HEK293 (cell line): ENCODE data around the gene RP2.

Experiments
- KLF9 ChIP-seq: fragments of 450-650 bp; formaldehyde crosslinking; IDR thresholded peaks from 2 replicates; pipeline ENCODE4 v1.5.1; 2016; ENCODE audit warnings: missing biosample characterization, missing genetic modification characterization, low read depth
- OVOL3 ChIP-seq: fragments of 450-650 bp; formaldehyde crosslinking; IDR thresholded peaks from 2 replicates; pipeline ENCODE4 v1.5.1; 2016; ENCODE audit warnings: missing biosample characterization, missing genetic modification characterization
- TRIM28 ChIP-seq: IDR thresholded peaks from 2 replicates; pipeline ENCODE4 v1.6.1; 2011; ENCODE audit warnings: low read length, control low read depth, borderline replicate concordance
- YY1 ChIP-seq: fragments of 450-650 bp; formaldehyde crosslinking; IDR thresholded peaks from 2 replicates; pipeline ENCODE4 v1.5.1; 2018; ENCODE audit warnings: missing biosample characterization, missing genetic modification characterization
- ZFP37 ChIP-seq: fragments of 450-650 bp; formaldehyde crosslinking; IDR thresholded peaks from 2 replicates; pipeline ENCODE4 v1.5.1; 2016; ENCODE audit warnings: missing biosample characterization, missing genetic modification characterization
- ZIC2 ChIP-seq: fragments of 450-650 bp; formaldehyde crosslinking; IDR thresholded peaks from 2 replicates; pipeline ENCODE4 v1.5.1; 2016; ENCODE audit warnings: missing biosample characterization, missing genetic modification characterization
- ZNF114 ChIP-seq: fragments of 450-650 bp; formaldehyde crosslinking; IDR thresholded peaks from 2 replicates; pipeline ENCODE4 v1.5.0; 2017; ENCODE audit warnings: missing biosample characterization, missing genetic modification characterization
- ZNF24 ChIP-seq: fragments of 450-650 bp; formaldehyde crosslinking; IDR thresholded peaks from 2 replicates; pipeline ENCODE4 v1.5.1; 2016; ENCODE audit warnings: missing biosample characterization, missing genetic modification characterization
- ZNF274 ChIP-seq, 2 experiments: fragments of 200-500 bp in 1 of 2; fragments of 450-650 bp in 1 of 2; sonication (Bioruptor generic) in 1 of 2; formaldehyde crosslinking in 1 of 2; IDR thresholded peaks; 2 replicates each; pipeline versions ENCODE4 v1.5.1 to v1.6.1; 2014 to 2016; ENCODE audit warnings: borderline replicate concordance in 1 of 2, inconsistent platforms in 1 of 2, low read length in 1 of 2, missing biosample characterization in 1 of 2, missing genetic modification characterization in 1 of 2
- ZNF600 ChIP-seq: fragments of 450-650 bp; formaldehyde crosslinking; IDR thresholded peaks from 2 replicates; pipeline ENCODE4 v1.5.1; 2016; ENCODE audit warnings: missing biosample characterization, missing genetic modification characterization
- ZNF747 ChIP-seq: fragments of 450-650 bp; formaldehyde crosslinking; IDR thresholded peaks from 2 replicates; pipeline ENCODE4 v1.5.1; 2016; ENCODE audit warnings: missing biosample characterization, missing genetic modification characterization
- TF ChIP-seq, protein P1 (sequence below): fragments of 450-650 bp; formaldehyde crosslinking; IDR thresholded peaks from 2 replicates; pipeline ENCODE4 v1.5.1; 2016; ENCODE audit warnings: missing biosample characterization, missing genetic modification characterization
- TF ChIP-seq, protein P2 (sequence below): fragments of 450-650 bp; IDR thresholded peaks from 2 replicates; pipeline ENCODE4 v1.5.1; 2018; ENCODE audit warnings: missing biosample characterization, missing genetic modification characterization

- no peak for TF ChIP-seq ZFP37 (tag by site-specific recombination)
- TF ChIP-seq ZIC2 (tag by site-specific recombination): no peak
- TF ChIP-seq, protein P1, sequence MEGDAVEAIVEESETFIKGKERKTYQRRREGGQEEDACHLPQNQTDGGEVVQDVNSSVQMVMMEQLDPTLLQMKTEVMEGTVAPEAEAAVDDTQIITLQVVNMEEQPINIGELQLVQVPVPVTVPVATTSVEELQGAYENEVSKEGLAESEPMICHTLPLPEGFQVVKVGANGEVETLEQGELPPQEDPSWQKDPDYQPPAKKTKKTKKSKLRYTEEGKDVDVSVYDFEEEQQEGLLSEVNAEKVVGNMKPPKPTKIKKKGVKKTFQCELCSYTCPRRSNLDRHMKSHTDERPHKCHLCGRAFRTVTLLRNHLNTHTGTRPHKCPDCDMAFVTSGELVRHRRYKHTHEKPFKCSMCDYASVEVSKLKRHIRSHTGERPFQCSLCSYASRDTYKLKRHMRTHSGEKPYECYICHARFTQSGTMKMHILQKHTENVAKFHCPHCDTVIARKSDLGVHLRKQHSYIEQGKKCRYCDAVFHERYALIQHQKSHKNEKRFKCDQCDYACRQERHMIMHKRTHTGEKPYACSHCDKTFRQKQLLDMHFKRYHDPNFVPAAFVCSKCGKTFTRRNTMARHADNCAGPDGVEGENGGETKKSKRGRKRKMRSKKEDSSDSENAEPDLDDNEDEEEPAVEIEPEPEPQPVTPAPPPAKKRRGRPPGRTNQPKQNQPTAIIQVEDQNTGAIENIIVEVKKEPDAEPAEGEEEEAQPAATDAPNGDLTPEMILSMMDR (tag by site-specific recombination): no peak
- no peak for TF ChIP-seq ZNF24 (tag by site-specific recombination)
- TF ChIP-seq ZNF600 (tag by site-specific recombination): no peak
- TF ChIP-seq ZNF274 (IDR thresholded peaks at IDR 0.05; ENCODE audit: low read length): no peak
- no peak for TF ChIP-seq ZNF274 (tag by site-specific recombination; IDR thresholded peaks at IDR 0.05; ENCODE audit: borderline replicate concordance)
- TF ChIP-seq ZNF114 (tag by site-specific recombination): no peak
- no peak for TF ChIP-seq OVOL3 (tag by site-specific recombination)
- TF ChIP-seq YY1 (tag by site-specific recombination): no peak
- TF ChIP-seq ZNF747 (tag by site-specific recombination): no peak
- TF ChIP-seq, protein P2, sequence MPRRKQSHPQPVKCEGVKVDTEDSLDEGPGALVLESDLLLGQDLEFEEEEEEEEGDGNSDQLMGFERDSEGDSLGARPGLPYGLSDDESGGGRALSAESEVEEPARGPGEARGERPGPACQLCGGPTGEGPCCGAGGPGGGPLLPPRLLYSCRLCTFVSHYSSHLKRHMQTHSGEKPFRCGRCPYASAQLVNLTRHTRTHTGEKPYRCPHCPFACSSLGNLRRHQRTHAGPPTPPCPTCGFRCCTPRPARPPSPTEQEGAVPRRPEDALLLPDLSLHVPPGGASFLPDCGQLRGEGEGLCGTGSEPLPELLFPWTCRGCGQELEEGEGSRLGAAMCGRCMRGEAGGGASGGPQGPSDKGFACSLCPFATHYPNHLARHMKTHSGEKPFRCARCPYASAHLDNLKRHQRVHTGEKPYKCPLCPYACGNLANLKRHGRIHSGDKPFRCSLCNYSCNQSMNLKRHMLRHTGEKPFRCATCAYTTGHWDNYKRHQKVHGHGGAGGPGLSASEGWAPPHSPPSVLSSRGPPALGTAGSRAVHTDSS (tag by site-specific recombination): no peak
- no peak for TF ChIP-seq KLF9 (tag by site-specific recombination)
- TF ChIP-seq TRIM28: no peak
These were observed 13.4 kb upstream of the RP2 start for GRCh38 chrX:46823481-46823880.
